Peyer's patch (tissue), 4 donors: ENCODE measurements around the gene IRF1. TPM values are rescaled to one million over a fixed set of nuclear protein-coding genes. Genes with fewer than 3 reads are reported as not detected.

Experiments used
- DNase-seq, 3 donors: peaks; one replicate each; pipeline ENCODE4 v3.0.0-alpha.2; 2017 to 2019
- H3K27ac ChIP-seq, 4 donors: fragments of 200-600 bp; sonication (generic); one replicate each; pipeline ENCODE4 v1.5.1; 2016 to 2019
- H3K27me3 ChIP-seq, 2 donors: fragments of 200-600 bp; sonication (generic); one replicate each; pipeline ENCODE4 v1.5.1; 2019
- H3K36me3 ChIP-seq, 3 donors: fragments of 200-600 bp; sonication (generic); one replicate each; pipeline ENCODE4 v1.5.1; 2016 to 2019
- H3K4me1 ChIP-seq, 4 donors: fragments of 200-600 bp; sonication (generic); one replicate each; pipeline ENCODE4 v1.5.1; 2016 to 2019
- H3K4me3 ChIP-seq, 4 donors: fragments of 200-600 bp; sonication (generic); 1 replicate in 3 of 4; 2 replicates in 1 of 4; pipeline ENCODE4 v1.5.1; 2016 to 2019; ENCODE audit warnings: mild to moderate bottlenecking in 1 of 4
- H3K9me3 ChIP-seq, 4 donors: fragments of 200-600 bp; sonication (generic); one replicate each; pipeline ENCODE4 v1.5.1; 2016 to 2019; ENCODE audit warnings: mild to moderate bottlenecking in 1 of 4
- CTCF ChIP-seq, 6 experiments: fragments of 450-650 bp in 4 of 6; fragments of 200-600 bp in 2 of 6; sonication (generic) in 1 of 6; IDR thresholded peaks; one replicate each; pipeline ENCODE4 v1.5.1; 2017 to 2019; ENCODE audit warnings: antibody characterized with exemption in 6 of 6, mild to moderate bottlenecking in 3 of 6, moderate library complexity in 1 of 6
- POLR2A ChIP-seq, 2 donors: fragments of 450-650 bp; IDR thresholded peaks; one replicate each; pipeline ENCODE4 v1.5.1; 2017; ENCODE audit warnings: antibody characterized with exemption in 2 of 2, mild to moderate bottlenecking in 2 of 2, moderate library complexity in 2 of 2
- total RNA-seq, 4 donors: library from RNA; depleted of rRNA; stranded (reverse); fragments of >200 nt; gene quantifications; one replicate each; pipeline ENCODE4 v1.1.0, GENCODE V29; 2016

IRF1 gene
- total RNA-seq, 4 donors from 2014 or later, result 92.7 to 152 (median 122) TPM

GRCh38 chr5:132467287-132467984 lies 23.1 kb downstream of the IRF1 start:
- DNase-seq, result peak; percentile 35 to 60 (median 47)
- H3K36me3 ChIP-seq, result no peaks in the 10 kb centered on the region
- no peaks in the 10 kb centered on the region for H3K27me3 ChIP-seq
- H3K9me3 ChIP-seq, result no peaks in the 10 kb centered on the region
- peaks cover 10 to 95% (median 60%) of the 10 kb centered on the region in 4 donors for H3K4me1 ChIP-seq
- H3K4me3 ChIP-seq, result no peak overlapping the region
- TF ChIP-seq POLR2A (IDR thresholded peaks at IDR 0.05), result no peak
- peak in 1 of 6 experiments; percentile 1 for TF ChIP-seq CTCF (IDR thresholded peaks at IDR 0.05)
- peak overlapping the region; percentile 65 to 91 (median 87) for H3K27ac ChIP-seq

- H3K4me3 ChIP-seq, result peak overlapping the region in 1 of 4 donors; percentile 16
- H3K9me3 ChIP-seq, result no peaks in the 10 kb centered on the region
- peaks cover 10 to 95% (median 55%) of the 10 kb centered on the region in 4 donors for H3K4me1 ChIP-seq
- no peaks in the 10 kb centered on the region for H3K36me3 ChIP-seq
- peak; percentile 72 to 90 (median 88) for DNase-seq
- TF ChIP-seq POLR2A (IDR thresholded peaks at IDR 0.05), result no peak
- no peak for TF ChIP-seq CTCF (IDR thresholded peaks at IDR 0.05)
- peak overlapping the region; percentile 65 to 91 (median 87) for H3K27ac ChIP-seq
- no peaks in the 10 kb centered on the region for H3K27me3 ChIP-seq
Measured at GRCh38 chr5:132466433-132467286, 23.9 kb downstream of the IRF1 start.

- H3K9me3 ChIP-seq, result no peaks in the 10 kb centered on the region
- H3K27me3 ChIP-seq, result no peaks in the 10 kb centered on the region
- no peak overlapping the region for H3K4me3 ChIP-seq
- H3K4me1 ChIP-seq, result peaks cover 6 to 95% (median 54%) of the 10 kb centered on the region in 4 donors
- no peaks in the 10 kb centered on the region for H3K36me3 ChIP-seq
- DNase-seq, result peak in 2 of 3 donors; percentile 52 to 58
- H3K27ac ChIP-seq, result peak overlapping the region; percentile 74 to 91 (median 87)
- TF ChIP-seq POLR2A (IDR thresholded peaks at IDR 0.05) (no peak), CTCF (IDR thresholded peaks at IDR 0.05) (no peak)
Measured at GRCh38 chr5:132465059-132465707, 25.4 kb downstream of the IRF1 start.

- Histone ChIP-seq H3K4me3 (peak overlapping the region in 3 of 4 donors; percentile 7 to 35 (median 20)), H3K4me1 (peaks cover 13 to 95% (median 59%) of the 10 kb centered on the region in 4 donors)
- peak in 4 of 6 experiments; percentile 14 to 53 (median 41) for TF ChIP-seq CTCF (IDR thresholded peaks at IDR 0.05)
- peak in 1 of 2 donors; percentile 11 for TF ChIP-seq POLR2A (IDR thresholded peaks at IDR 0.05)
Measured at GRCh38 chr5:132464156-132464939, 26.2 kb downstream of the IRF1 start.

GRCh38 chr5:132463811-132464155 lies 26.8 kb downstream of the IRF1 start:
- DNase-seq, result no peak
- H3K36me3 ChIP-seq, result no peaks in the 10 kb centered on the region
- peak overlapping the region in 3 of 4 donors; percentile 7 to 35 (median 20) for H3K4me3 ChIP-seq
- no peaks in the 10 kb centered on the region for H3K9me3 ChIP-seq
- TF ChIP-seq CTCF (IDR thresholded peaks at IDR 0.05) (no peak), POLR2A (IDR thresholded peaks at IDR 0.05) (no peak)
- no peaks in the 10 kb centered on the region for H3K27me3 ChIP-seq
- H3K27ac ChIP-seq, result peak overlapping the region; percentile 74 to 91 (median 87)
- H3K4me1 ChIP-seq, result peaks cover 15 to 97% (median 63%) of the 10 kb centered on the region in 4 donors

More at GRCh38 chr5:132464156-132464939, 26.2 kb downstream of the IRF1 start:
- Histone ChIP-seq H3K36me3 (no peaks in the 10 kb centered on the region), H3K27ac (peak overlapping the region; percentile 74 to 91 (median 87)), H3K9me3 (no peaks in the 10 kb centered on the region), H3K27me3 (no peaks in the 10 kb centered on the region)
- peak; percentile 62 to 71 (median 63) for DNase-seq
